Peyer's patch (tissue), 4 donors: ENCODE measurements around the gene TOB2.

Experiments used
- CTCF ChIP-seq, 6 experiments: fragments of 450-650 bp in 4 of 6; fragments of 200-600 bp in 2 of 6; sonication (generic) in 1 of 6; IDR thresholded peaks; one replicate each; pipeline ENCODE4 v1.5.1; 2017 to 2019; ENCODE audit warnings: antibody characterized with exemption in 6 of 6, mild to moderate bottlenecking in 3 of 6, moderate library complexity in 1 of 6
- POLR2A ChIP-seq, 2 donors: fragments of 450-650 bp; IDR thresholded peaks; one replicate each; pipeline ENCODE4 v1.5.1; 2017; ENCODE audit warnings: antibody characterized with exemption in 2 of 2, mild to moderate bottlenecking in 2 of 2, moderate library complexity in 2 of 2

- TF ChIP-seq CTCF (IDR thresholded peaks at IDR 0.05) (no peak), POLR2A (IDR thresholded peaks at IDR 0.05) (no peak)
These were observed 40.2 kb downstream of the TOB2 start for GRCh38 chr22:41406410-41406809.
